Measurements from ENCODE around the gene CYTH2.
A peak's percentile ranks its signal among the peaks of the same experiment; 100 is the strongest.

The CYTH2 gene

GRCh38 chr19:48443731-48444128 is 25.4 kb upstream of the CYTH2 start:
- TF ChIP-seq EZH2phosphoT487 (conservative IDR thresholded peaks at IDR 0.05; ENCODE audit: low read length) (no peak), CTCF (IDR thresholded peaks at IDR 0.05; ENCODE audit: insufficient read depth, low read length, poor library complexity, severe bottlenecking) (no peak)
- Histone ChIP-seq H3K27ac (ENCODE audit: low read depth, low read length) (no peak overlapping the region), H3K27me3 (ENCODE audit: low read length) (no peaks in the 10 kb centered on the region), H2AFZ (ENCODE audit: low read depth, low read length, severe bottlenecking) (no peak overlapping the region), H3K4me3 (ENCODE audit: insufficient read depth, low read length, poor library complexity, severe bottlenecking) (no peak overlapping the region), H3K36me3 (ENCODE audit: low read length) (0 out of 2 replicates have a peak, but pooled peaks cover 10% of the 10 kb centered on the region), H3K79me2 (ENCODE audit: insufficient read depth, low read length) (peaks cover 24% of the 10 kb centered on the region), H4K20me1 (ENCODE audit: low read depth, low read length) (no peaks in the 10 kb centered on the region), H3K9me3 (ENCODE audit: insufficient read depth, low read length) (no peaks in the 10 kb centered on the region), H3F3A (ENCODE audit: insufficient read depth) (no peaks in the 10 kb centered on the region), H3K9ac (ENCODE audit: low read length) (no peak overlapping the region), H3K9me2 (replicated peaks; ENCODE audit: insufficient read depth, low read length) (no peaks in the 10 kb centered on the region), H3K4me2 (ENCODE audit: low read depth, low read length, poor library complexity, severe bottlenecking) (no peak overlapping the region)

GRCh38 chr19:48444129-48444935 is 24.8 kb upstream of the CYTH2 start:
- H3K4me2 ChIP-seq (ENCODE audit: low read depth, low read length, poor library complexity, severe bottlenecking): peak overlapping the region; percentile 96
- no peaks in the 10 kb centered on the region for H3K9me2 ChIP-seq (replicated peaks; ENCODE audit: insufficient read depth, low read length)
- 0 out of 2 replicates have a peak, but pooled peaks cover 10% of the 10 kb centered on the region for H3K36me3 ChIP-seq (ENCODE audit: low read length)
- peak overlapping the region; percentile 97 for H2AFZ ChIP-seq (ENCODE audit: low read depth, low read length, severe bottlenecking)
- peak overlapping the region; percentile 87 for H3K9ac ChIP-seq (ENCODE audit: low read length)
- H3F3A ChIP-seq (ENCODE audit: insufficient read depth): no peaks in the 10 kb centered on the region
- peaks cover 26% of the 10 kb centered on the region for H3K79me2 ChIP-seq (ENCODE audit: insufficient read depth, low read length)
- H3K4me3 ChIP-seq (ENCODE audit: insufficient read depth, low read length, poor library complexity, severe bottlenecking): peak overlapping the region; percentile 91
- H3K27me3 ChIP-seq (ENCODE audit: low read length): no peaks in the 10 kb centered on the region
- peak overlapping the region; percentile 68 for H3K27ac ChIP-seq (ENCODE audit: low read depth, low read length)
- no peaks in the 10 kb centered on the region for H4K20me1 ChIP-seq (ENCODE audit: low read depth, low read length)
- H3K9me3 ChIP-seq (ENCODE audit: insufficient read depth, low read length): no peaks in the 10 kb centered on the region
- TF ChIP-seq EZH2phosphoT487 (conservative IDR thresholded peaks at IDR 0.05; ENCODE audit: low read length): no peak
- TF ChIP-seq CTCF (IDR thresholded peaks at IDR 0.05; ENCODE audit: insufficient read depth, low read length, poor library complexity, severe bottlenecking): no peak

GRCh38 chr19:48444936-48445200 is 24.3 kb upstream of the CYTH2 start:
- peak overlapping the region; percentile 96 for H3K4me2 ChIP-seq (ENCODE audit: low read depth, low read length, poor library complexity, severe bottlenecking)
- H3K4me3 ChIP-seq (ENCODE audit: insufficient read depth, low read length, poor library complexity, severe bottlenecking): peak overlapping the region; percentile 91
- H3F3A ChIP-seq (ENCODE audit: insufficient read depth): no peaks in the 10 kb centered on the region
- H3K79me2 ChIP-seq (ENCODE audit: insufficient read depth, low read length): peaks cover 26% of the 10 kb centered on the region
- H4K20me1 ChIP-seq (ENCODE audit: low read depth, low read length): no peaks in the 10 kb centered on the region
- no peaks in the 10 kb centered on the region for H3K27me3 ChIP-seq (ENCODE audit: low read length)
- peak overlapping the region; percentile 97 for H2AFZ ChIP-seq (ENCODE audit: low read depth, low read length, severe bottlenecking)
- TF ChIP-seq CTCF (IDR thresholded peaks at IDR 0.05; ENCODE audit: insufficient read depth, low read length, poor library complexity, severe bottlenecking) (no peak), EZH2phosphoT487 (conservative IDR thresholded peaks at IDR 0.05; ENCODE audit: low read length) (no peak)
- H3K27ac ChIP-seq (ENCODE audit: low read depth, low read length): peak overlapping the region; percentile 68
- H3K36me3 ChIP-seq (ENCODE audit: low read length): 0 out of 2 replicates have a peak, but pooled peaks cover 10% of the 10 kb centered on the region
- H3K9ac ChIP-seq (ENCODE audit: low read length): peak overlapping the region; percentile 87
- no peaks in the 10 kb centered on the region for H3K9me3 ChIP-seq (ENCODE audit: insufficient read depth, low read length)
- no peaks in the 10 kb centered on the region for H3K9me2 ChIP-seq (replicated peaks; ENCODE audit: insufficient read depth, low read length)
